Astrocyte of the cerebellum (primary cell): ENCODE results near the gene MREG.

Experiments used
- DNase-seq: peaks from one replicate; pipeline ENCODE4 v3.0.0-alpha.2; 2011; ENCODE audit warnings: low read depth
- H3K4me3 ChIP-seq: 2 replicates; pipeline ENCODE4 v1.5.1; 2011; ENCODE audit warnings: mild to moderate bottlenecking, low read depth, low read length, moderate library complexity
- CTCF ChIP-seq: IDR thresholded peaks from 2 replicates; pipeline ENCODE4 v1.5.1; 2012; ENCODE audit warnings: low read length, low read depth, moderate library complexity, mild to moderate bottlenecking; ENCODE audit errors: missing control alignments
- in situ Hi-C: cut with HindIII; loops from 2 replicates; pipeline ENCODE4 v1.10.0; 2017; ENCODE audit warnings: low sequenced_read_pairs

Gene MREG

GRCh38 chr2:216013080-216013909 is at the start of gene MREG:
MREG (minus strand) TSS chr2:216013551; CDS start chr2:216013327, 224 bp downstream.
- TF ChIP-seq CTCF, result peak; percentile 77
- peak; percentile 35 for DNase-seq
- in situ Hi-C loops, result no loop called here
- H3K4me3 ChIP-seq, result peak within 1 kb of the TSS; percentile 63

- no peak overlapping the region for H3K4me3 ChIP-seq
These were observed 46.0 kb upstream of the MREG start for GRCh38 chr2:216059233-216059834.

GRCh38 chr2:216057688-216058193 is 44.4 kb upstream of the MREG start:
- H3K4me3 ChIP-seq, result peak overlapping the region; percentile 15
- TF ChIP-seq CTCF, result no peak
- peak; percentile 93 for DNase-seq
- in situ Hi-C loops, result no loop called here

More at GRCh38 chr2:216059233-216059834, 46.0 kb upstream of the MREG start:
- DNase-seq, result no peak
- peak; percentile 22 for TF ChIP-seq CTCF
- in situ Hi-C loops, result no loop called here

- DNase-seq, result no peak
- no peak overlapping the region for H3K4me3 ChIP-seq
- TF ChIP-seq CTCF, result no peak
- in situ Hi-C loops, result no loop called here
These were observed 43.4 kb upstream of the MREG start for GRCh38 chr2:216056739-216057138.

- no peak for TF ChIP-seq CTCF
- H3K4me3 ChIP-seq, result no peak overlapping the region
- in situ Hi-C loops, result no loop called here
- DNase-seq, result no peak
These were observed 42.3 kb upstream of the MREG start for GRCh38 chr2:216055680-216056079.

- in situ Hi-C loops, result no loop called here
- no peak for DNase-seq
- H3K4me3 ChIP-seq, result no peak overlapping the region
- no peak for TF ChIP-seq CTCF
These were observed 39.1 kb upstream of the MREG start for GRCh38 chr2:216052420-216052819.
